CD4-positive, CD25-positive, alpha-beta regulatory T cell (primary cell): Measurements from ENCODE around the gene PDE2A. TPM values are rescaled to one million over a fixed set of nuclear protein-coding genes. Genes with fewer than 3 reads are reported as not detected.

Experiments
- ATAC-seq, 2 donors: fragments of 150-1000 bp; cut with Tn5 transposase; one replicate each; pipeline ENCODE4 v1.10.0; 2021; ENCODE audit warnings: low read depth in 2 of 2, moderate number of reproducible peaks in 2 of 2, moderate library complexity in 1 of 2
- DNase-seq, 3 donors: peaks; one replicate each; pipeline versions ENCODE4 v3.0.0 to v3.0.0-alpha.2; 2012 to 2022; ENCODE audit warnings: mixed read lengths in 1 of 3
- H3K27ac ChIP-seq: one replicate; pipeline ENCODE4 v1.7.0; 2013; ENCODE audit warnings: mild to moderate bottlenecking, low read length; ENCODE audit not compliant: insufficient read depth, poor library complexity, severe bottlenecking
- H3K27me3 ChIP-seq: one replicate; pipeline ENCODE4 v1.7.0; 2013; ENCODE audit warnings: low read length; ENCODE audit not compliant: control insufficient read depth, insufficient read depth
- H3K36me3 ChIP-seq: one replicate; pipeline ENCODE4 v1.7.0; 2013; ENCODE audit warnings: mild to moderate bottlenecking, low read length, moderate library complexity; ENCODE audit not compliant: control insufficient read depth, insufficient read depth
- H3K4me1 ChIP-seq: 2 replicates; pipeline ENCODE4 v1.7.0; 2013; ENCODE audit warnings: mild to moderate bottlenecking, low read length; ENCODE audit not compliant: insufficient read depth, control insufficient read depth, poor library complexity, severe bottlenecking
- H3K4me3 ChIP-seq: one replicate; pipeline ENCODE4 v1.7.0; 2013; ENCODE audit warnings: low read depth, mild to moderate bottlenecking, low read length, moderate library complexity
- H3K9me3 ChIP-seq, 2 experiments: 1 replicate in 1 of 2; 2 replicates in 1 of 2; pipeline ENCODE4 v1.7.0; 2013; ENCODE audit warnings: low read length in 2 of 2, mild to moderate bottlenecking in 1 of 2, moderate library complexity in 1 of 2; ENCODE audit not compliant: control insufficient read depth in 2 of 2
- H3K27ac Mint-ChIP-seq, 3 donors: one replicate each; pipeline ENCODE4 v1.8.0; 2020 to 2022; ENCODE audit warnings: mild to moderate bottlenecking in 3 of 3, mixed read lengths in 3 of 3, moderate library complexity in 2 of 3
- H3K27me3 Mint-ChIP-seq: one replicate; pipeline ENCODE4 v1.8.0; 2022; ENCODE audit warnings: mild to moderate bottlenecking, mixed read lengths
- H3K36me3 Mint-ChIP-seq: one replicate; pipeline ENCODE4 v1.8.0; 2020; ENCODE audit warnings: mixed read lengths
- H3K4me1 Mint-ChIP-seq, 4 donors: one replicate each; pipeline ENCODE4 v1.8.0; 2020 to 2022; ENCODE audit warnings: mixed read lengths in 4 of 4, mild to moderate bottlenecking in 1 of 4
- H3K4me3 Mint-ChIP-seq, 4 donors: one replicate each; pipeline ENCODE4 v1.8.0; 2020 to 2022; ENCODE audit warnings: mild to moderate bottlenecking in 4 of 4, mixed read lengths in 4 of 4, moderate library complexity in 3 of 4
- H3K9me3 Mint-ChIP-seq, 7 donors: one replicate each; pipeline ENCODE4 v1.8.0; 2020 to 2022; ENCODE audit warnings: mixed read lengths in 7 of 7, mild to moderate bottlenecking in 3 of 7, moderate library complexity in 2 of 7
- polyA plus RNA-seq, 4 donors: library from polyadenylated mRNA; unstranded; fragments of 300-500 nt; fragmentation: Illumina TruSeq; gene quantifications; one replicate each; pipeline ENCODE4 v1.2.3, GENCODE V29; 2021
- total RNA-seq: library from RNA; stranded (reverse); gene quantifications from one replicate; pipeline ENCODE4 v1.2.3, GENCODE V29; 2022

The PDE2A gene
- 6.7 TPM for total RNA-seq
- not detected for polyA plus RNA-seq

- H3K4me1 ChIP-seq, result peaks cover 9% of the 10 kb centered on the region
- H3K9me3 ChIP-seq, result no peaks in the 10 kb centered on the region
- H3K4me3 Mint-ChIP-seq, result no peak within 1 kb of the TSS
- peaks cover 0 to 6% (median 0%) of the 10 kb centered on the region in 7 donors for H3K9me3 Mint-ChIP-seq
- no peak within 1 kb of the TSS for H3K27ac Mint-ChIP-seq
- peaks cover 48% of the 10 kb centered on the region for H3K27me3 Mint-ChIP-seq
- no peaks in the 10 kb centered on the region for H3K36me3 Mint-ChIP-seq
- DNase-seq, result no peak
- H3K36me3 ChIP-seq, result no peaks in the 10 kb centered on the region
- no peak within 1 kb of the TSS for H3K27ac ChIP-seq
- peaks cover 34% of the 10 kb centered on the region for H3K27me3 ChIP-seq
- H3K4me3 ChIP-seq, result no peak within 1 kb of the TSS
- H3K4me1 Mint-ChIP-seq, result peaks cover 0 to 26% (median 7%) of the 10 kb centered on the region in 4 donors
- ATAC-seq, result no peak
Observed at GRCh38 chr11:72673943-72674828, at the start of gene PDE2A. TSS of gene PDE2A (minus strand) at chr11:72674422. CDS start at chr11:72674207, 215 bp downstream.

- no peaks in the 10 kb centered on the region for H3K27me3 ChIP-seq
- H3K27ac ChIP-seq, result peak overlapping the region; percentile 83
- peaks cover 0 to 1% (median 0%) of the 10 kb centered on the region in 7 donors for H3K9me3 Mint-ChIP-seq
- peak overlapping the region in 3 of 4 donors; percentile 34 to 57 (median 41) for H3K4me3 Mint-ChIP-seq
- H3K4me1 Mint-ChIP-seq, result peaks cover 7 to 82% (median 43%) of the 10 kb centered on the region in 4 donors
- no peak for ATAC-seq
- H3K9me3 ChIP-seq, result no peaks in the 10 kb centered on the region
- H3K4me1 ChIP-seq, result peaks cover 57% of the 10 kb centered on the region
- DNase-seq, result no peak
- H3K36me3 ChIP-seq, result peaks cover 10% of the 10 kb centered on the region
- H3K4me3 ChIP-seq, result no peak overlapping the region
- H3K27ac Mint-ChIP-seq, result peak overlapping the region; percentile 12 to 92 (median 17)
- peaks cover 16% of the 10 kb centered on the region for H3K36me3 Mint-ChIP-seq
- peaks cover 6% of the 10 kb centered on the region for H3K27me3 Mint-ChIP-seq
Observed at GRCh38 chr11:72723508-72723907, 49.3 kb upstream of the PDE2A start.

GRCh38 chr11:72722050-72722748 lies 48.0 kb upstream of the PDE2A start:
- H3K4me3 Mint-ChIP-seq, result peak overlapping the region; percentile 92 to 96 (median 94)
- DNase-seq (peak; percentile 77 to 94 (median 90)), ATAC-seq (peak; percentile 84 to 88)
- H3K27ac Mint-ChIP-seq, result peak overlapping the region; percentile 95 to 97 (median 95)
- H3K27me3 Mint-ChIP-seq, result peaks cover 6% of the 10 kb centered on the region
- peaks cover 0 to 82% (median 50%) of the 10 kb centered on the region in 4 donors for H3K4me1 Mint-ChIP-seq
- peaks cover 0 to 1% (median 0%) of the 10 kb centered on the region in 7 donors for H3K9me3 Mint-ChIP-seq
- Histone ChIP-seq H3K4me1 (peaks cover 66% of the 10 kb centered on the region), H3K9me3 (no peaks in the 10 kb centered on the region), H3K4me3 (peak overlapping the region; percentile 98), H3K27me3 (no peaks in the 10 kb centered on the region), H3K27ac (peak overlapping the region; percentile 83), H3K36me3 (peaks cover 19% of the 10 kb centered on the region)
- H3K36me3 Mint-ChIP-seq, result peaks cover 16% of the 10 kb centered on the region

GRCh38 chr11:72721689-72722049 lies 47.4 kb upstream of the PDE2A start:
- DNase-seq (peak in 1 of 3 donors; percentile 60), ATAC-seq (peak; percentile 9 to 10)
- no peaks in the 10 kb centered on the region for H3K27me3 ChIP-seq
- Mint-ChIP-seq H3K27me3 (peaks cover 6% of the 10 kb centered on the region), H3K4me1 (peaks cover 0 to 84% (median 50%) of the 10 kb centered on the region in 4 donors), H3K4me3 (peak overlapping the region; percentile 92 to 96 (median 94)), H3K27ac (peak overlapping the region; percentile 95 to 97 (median 95)), H3K9me3 (peaks cover 0 to 1% (median 0%) of the 10 kb centered on the region in 7 donors), H3K36me3 (peaks cover 14% of the 10 kb centered on the region)
- peaks cover 24% of the 10 kb centered on the region for H3K36me3 ChIP-seq
- peaks cover 70% of the 10 kb centered on the region for H3K4me1 ChIP-seq
- H3K4me3 ChIP-seq, result peak overlapping the region; percentile 98
- H3K27ac ChIP-seq, result peak overlapping the region; percentile 83
- H3K9me3 ChIP-seq, result no peaks in the 10 kb centered on the region

GRCh38 chr11:72721276-72721675 lies 47.1 kb upstream of the PDE2A start:
- H3K27ac ChIP-seq, result peak overlapping the region; percentile 83
- ATAC-seq (no peak), DNase-seq (no peak)
- H3K4me3 Mint-ChIP-seq, result peak overlapping the region; percentile 92 to 96 (median 94)
- H3K9me3 Mint-ChIP-seq, result peaks cover 0 to 1% (median 0%) of the 10 kb centered on the region in 7 donors
- peaks cover 70% of the 10 kb centered on the region for H3K4me1 ChIP-seq
- H3K27me3 ChIP-seq, result no peaks in the 10 kb centered on the region
- H3K9me3 ChIP-seq, result no peaks in the 10 kb centered on the region
- peaks cover 26% of the 10 kb centered on the region for H3K36me3 ChIP-seq
- peak overlapping the region; percentile 95 to 97 (median 95) for H3K27ac Mint-ChIP-seq
- peaks cover 0 to 87% (median 51%) of the 10 kb centered on the region in 4 donors for H3K4me1 Mint-ChIP-seq
- H3K4me3 ChIP-seq, result peak overlapping the region; percentile 98
- H3K36me3 Mint-ChIP-seq, result peaks cover 14% of the 10 kb centered on the region
- peaks cover 6% of the 10 kb centered on the region for H3K27me3 Mint-ChIP-seq

GRCh38 chr11:72720784-72721183 lies 46.6 kb upstream of the PDE2A start:
- peak overlapping the region; percentile 92 to 96 (median 94) for H3K4me3 Mint-ChIP-seq
- H3K36me3 ChIP-seq, result peaks cover 23% of the 10 kb centered on the region
- peak overlapping the region; percentile 98 for H3K4me3 ChIP-seq
- H3K36me3 Mint-ChIP-seq, result peaks cover 14% of the 10 kb centered on the region
- ATAC-seq (no peak), DNase-seq (no peak)
- H3K27ac ChIP-seq, result peak overlapping the region; percentile 83
- peaks cover 70% of the 10 kb centered on the region for H3K4me1 ChIP-seq
- H3K27me3 Mint-ChIP-seq, result peaks cover 6% of the 10 kb centered on the region
- H3K9me3 ChIP-seq, result no peaks in the 10 kb centered on the region
- peak overlapping the region; percentile 95 to 97 (median 95) for H3K27ac Mint-ChIP-seq
- H3K9me3 Mint-ChIP-seq, result peaks cover 0 to 1% (median 0%) of the 10 kb centered on the region in 7 donors
- H3K4me1 Mint-ChIP-seq, result peaks cover 0 to 87% (median 55%) of the 10 kb centered on the region in 4 donors
- H3K27me3 ChIP-seq, result no peaks in the 10 kb centered on the region

- peaks cover 73% of the 10 kb centered on the region for H3K4me1 ChIP-seq
- Mint-ChIP-seq H3K4me1 (peaks cover 0 to 87% (median 50%) of the 10 kb centered on the region in 4 donors), H3K9me3 (no peaks in the 10 kb centered on the region)
Observed at GRCh38 chr11:72720047-72720446, 45.8 kb upstream of the PDE2A start.

More at GRCh38 chr11:72720047-72720446, 45.8 kb upstream of the PDE2A start:
- Histone ChIP-seq H3K36me3 (peaks cover 23% of the 10 kb centered on the region), H3K9me3 (no peaks in the 10 kb centered on the region), H3K27me3 (no peaks in the 10 kb centered on the region), H3K4me3 (peak overlapping the region; percentile 98), H3K27ac (no peak overlapping the region)
- Mint-ChIP-seq H3K36me3 (peaks cover 10% of the 10 kb centered on the region), H3K27ac (peak overlapping the region; percentile 95 to 97 (median 95)), H3K4me3 (peak overlapping the region; percentile 92 to 96 (median 94)), H3K27me3 (peaks cover 6% of the 10 kb centered on the region)
- ATAC-seq (no peak), DNase-seq (no peak)
